ENCODE data around the gene BCL2L15.

DNA sequence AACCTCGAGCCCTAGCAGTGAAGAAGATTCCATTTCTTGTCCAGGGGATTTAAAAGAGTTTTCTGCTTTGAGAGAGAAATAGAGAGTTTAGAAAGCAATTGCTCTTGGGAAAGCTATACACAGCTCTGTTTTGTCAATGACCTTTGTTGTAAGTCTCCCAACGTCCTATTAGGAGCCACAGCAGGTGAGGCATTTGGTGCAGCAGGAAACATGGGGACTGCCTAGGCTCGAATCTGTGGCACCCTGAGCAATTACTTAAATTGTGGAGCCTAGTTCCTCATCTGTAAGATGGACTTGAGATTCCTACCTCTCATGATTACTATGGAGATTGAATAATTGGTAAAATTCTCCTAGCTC is 25.9 kb upstream of the BCL2L15 start:
- TF ChIP-seq, protein P1, sequence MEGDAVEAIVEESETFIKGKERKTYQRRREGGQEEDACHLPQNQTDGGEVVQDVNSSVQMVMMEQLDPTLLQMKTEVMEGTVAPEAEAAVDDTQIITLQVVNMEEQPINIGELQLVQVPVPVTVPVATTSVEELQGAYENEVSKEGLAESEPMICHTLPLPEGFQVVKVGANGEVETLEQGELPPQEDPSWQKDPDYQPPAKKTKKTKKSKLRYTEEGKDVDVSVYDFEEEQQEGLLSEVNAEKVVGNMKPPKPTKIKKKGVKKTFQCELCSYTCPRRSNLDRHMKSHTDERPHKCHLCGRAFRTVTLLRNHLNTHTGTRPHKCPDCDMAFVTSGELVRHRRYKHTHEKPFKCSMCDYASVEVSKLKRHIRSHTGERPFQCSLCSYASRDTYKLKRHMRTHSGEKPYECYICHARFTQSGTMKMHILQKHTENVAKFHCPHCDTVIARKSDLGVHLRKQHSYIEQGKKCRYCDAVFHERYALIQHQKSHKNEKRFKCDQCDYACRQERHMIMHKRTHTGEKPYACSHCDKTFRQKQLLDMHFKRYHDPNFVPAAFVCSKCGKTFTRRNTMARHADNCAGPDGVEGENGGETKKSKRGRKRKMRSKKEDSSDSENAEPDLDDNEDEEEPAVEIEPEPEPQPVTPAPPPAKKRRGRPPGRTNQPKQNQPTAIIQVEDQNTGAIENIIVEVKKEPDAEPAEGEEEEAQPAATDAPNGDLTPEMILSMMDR (IDR thresholded peaks at IDR 0.05): no peak
- no peak for TF ChIP-seq POLR2A (IDR thresholded peaks at IDR 0.05)
- TF ChIP-seq POLR2AphosphoS5 (IDR thresholded peaks at IDR 0.05): no peak

Data from upper lobe of left lung (tissue), 4 donors.